Osteocyte (in vitro differentiated cells): ENCODE measurements around the gene TJP1. TPM values are rescaled to one million over a fixed set of nuclear protein-coding genes. Genes with fewer than 3 reads are reported as not detected.
A peak's percentile ranks its signal among the peaks of the same experiment; 100 is the strongest.
"Not testable (repeated sequence)": the region's sequence is repeated elsewhere in the genome, so short reads cannot be mapped to it uniquely, and the experiment has no call there.

ENCODE experiments used
- DNase-seq: peaks from one replicate; pipeline ENCODE4 v3.0.0; 2021; ENCODE audit warnings: mixed read lengths; ENCODE audit not compliant: unreplicated experiment; ENCODE audit errors: extremely low spot score
- H3K27ac Mint-ChIP-seq: one replicate; pipeline ENCODE4 v1.8.0; 2021; ENCODE audit warnings: mild to moderate bottlenecking, mixed read lengths; ENCODE audit not compliant: unreplicated experiment
- H3K27me3 Mint-ChIP-seq: one replicate; pipeline ENCODE4 v1.8.0; 2021; ENCODE audit warnings: mixed read lengths; ENCODE audit not compliant: unreplicated experiment
- H3K36me3 Mint-ChIP-seq: one replicate; pipeline ENCODE4 v1.8.0; 2021; ENCODE audit warnings: mixed read lengths; ENCODE audit not compliant: unreplicated experiment
- H3K4me1 Mint-ChIP-seq: one replicate; pipeline ENCODE4 v1.8.0; 2021; ENCODE audit warnings: mixed read lengths; ENCODE audit not compliant: unreplicated experiment
- H3K4me3 Mint-ChIP-seq: one replicate; pipeline ENCODE4 v1.8.0; 2021; ENCODE audit warnings: mild to moderate bottlenecking, moderate library complexity, mixed read lengths; ENCODE audit not compliant: unreplicated experiment
- H3K9me3 Mint-ChIP-seq: one replicate; pipeline ENCODE4 v1.8.0; 2021; ENCODE audit warnings: mixed read lengths; ENCODE audit not compliant: unreplicated experiment
- total RNA-seq: library from RNA; stranded (reverse); gene quantifications from 2 replicates; pipeline ENCODE4 v1.2.1, GENCODE V29; 2021
- TF ChIP-seq, protein P1 (sequence below): fragments of 200-600 bp; sonication (generic); IDR thresholded peaks from 2 replicates; pipeline ENCODE4 v1.5.0; 2021; ENCODE audit warnings: antibody characterized with exemption, mild to moderate bottlenecking, moderate library complexity

TJP1 gene
- total RNA-seq, 1 donor from 2014 or later = 113 TPM

DNA sequence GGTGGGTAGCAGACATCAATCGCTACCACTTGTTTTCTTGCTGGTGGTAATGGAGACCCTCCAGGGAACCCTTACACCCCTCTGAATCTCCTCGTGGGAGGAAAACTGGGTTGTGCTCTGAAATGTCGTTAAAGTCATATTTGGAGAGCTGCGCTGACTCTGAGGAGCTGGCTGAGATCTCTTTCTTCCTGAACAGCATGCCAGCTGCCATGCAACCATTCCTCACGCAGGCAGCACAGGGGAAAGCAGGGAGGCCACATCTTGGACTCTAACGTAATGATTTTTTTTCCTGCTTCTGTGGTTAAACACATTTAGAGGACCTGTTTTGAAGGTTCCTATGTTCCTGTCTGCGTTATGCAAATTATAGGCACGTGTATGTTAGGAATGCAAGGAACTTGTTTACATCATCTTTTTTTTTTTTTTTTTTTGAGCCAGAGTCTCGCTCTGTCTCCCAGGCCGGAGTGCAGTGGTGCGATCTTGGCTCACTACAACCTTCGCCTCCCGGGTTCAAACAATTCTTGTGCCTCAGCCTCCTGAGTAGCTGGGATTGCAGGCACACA lies 156.7 kb downstream of the TJP1 start:
- H3K4me3 Mint-ChIP-seq = no peak overlapping the region
- no peaks in the 10 kb centered on the region for H3K36me3 Mint-ChIP-seq
- no peak overlapping the region for H3K27ac Mint-ChIP-seq
- peaks cover 17% of the 10 kb centered on the region for H3K4me1 Mint-ChIP-seq
- H3K27me3 Mint-ChIP-seq = no peaks in the 10 kb centered on the region
- TF ChIP-seq, protein P1, sequence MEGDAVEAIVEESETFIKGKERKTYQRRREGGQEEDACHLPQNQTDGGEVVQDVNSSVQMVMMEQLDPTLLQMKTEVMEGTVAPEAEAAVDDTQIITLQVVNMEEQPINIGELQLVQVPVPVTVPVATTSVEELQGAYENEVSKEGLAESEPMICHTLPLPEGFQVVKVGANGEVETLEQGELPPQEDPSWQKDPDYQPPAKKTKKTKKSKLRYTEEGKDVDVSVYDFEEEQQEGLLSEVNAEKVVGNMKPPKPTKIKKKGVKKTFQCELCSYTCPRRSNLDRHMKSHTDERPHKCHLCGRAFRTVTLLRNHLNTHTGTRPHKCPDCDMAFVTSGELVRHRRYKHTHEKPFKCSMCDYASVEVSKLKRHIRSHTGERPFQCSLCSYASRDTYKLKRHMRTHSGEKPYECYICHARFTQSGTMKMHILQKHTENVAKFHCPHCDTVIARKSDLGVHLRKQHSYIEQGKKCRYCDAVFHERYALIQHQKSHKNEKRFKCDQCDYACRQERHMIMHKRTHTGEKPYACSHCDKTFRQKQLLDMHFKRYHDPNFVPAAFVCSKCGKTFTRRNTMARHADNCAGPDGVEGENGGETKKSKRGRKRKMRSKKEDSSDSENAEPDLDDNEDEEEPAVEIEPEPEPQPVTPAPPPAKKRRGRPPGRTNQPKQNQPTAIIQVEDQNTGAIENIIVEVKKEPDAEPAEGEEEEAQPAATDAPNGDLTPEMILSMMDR = no peak
- no peaks in the 10 kb centered on the region for H3K9me3 Mint-ChIP-seq
- no peak for DNase-seq

DNA sequence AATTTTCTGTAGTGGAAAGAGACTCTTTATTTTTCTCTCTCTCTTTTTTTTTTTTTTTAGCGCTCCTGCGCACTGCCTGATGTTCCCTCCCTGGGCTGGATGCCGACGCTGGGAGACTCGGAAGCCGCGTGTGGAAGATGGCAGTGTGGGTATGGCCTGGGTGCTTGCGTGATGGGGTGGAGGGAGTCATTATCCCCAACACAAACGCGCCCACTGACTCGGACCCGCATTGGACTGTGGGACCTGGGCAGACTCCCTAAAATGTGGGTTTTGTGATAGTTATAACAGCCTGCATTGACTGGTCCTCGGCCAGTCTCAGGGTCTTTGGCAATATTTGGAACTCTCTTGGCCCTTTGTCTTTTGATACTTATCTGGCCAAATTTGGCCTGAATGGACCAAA lies 157.9 kb downstream of the TJP1 start:
- Mint-ChIP-seq H3K27me3 (no peaks in the 10 kb centered on the region), H3K36me3 (no peaks in the 10 kb centered on the region), H3K27ac (no peak overlapping the region), H3K4me1 (peaks cover 5% of the 10 kb centered on the region), H3K9me3 (no peaks in the 10 kb centered on the region), H3K4me3 (no peak overlapping the region)
- DNase-seq = no peak
- TF ChIP-seq, protein P1 = no peak

DNA sequence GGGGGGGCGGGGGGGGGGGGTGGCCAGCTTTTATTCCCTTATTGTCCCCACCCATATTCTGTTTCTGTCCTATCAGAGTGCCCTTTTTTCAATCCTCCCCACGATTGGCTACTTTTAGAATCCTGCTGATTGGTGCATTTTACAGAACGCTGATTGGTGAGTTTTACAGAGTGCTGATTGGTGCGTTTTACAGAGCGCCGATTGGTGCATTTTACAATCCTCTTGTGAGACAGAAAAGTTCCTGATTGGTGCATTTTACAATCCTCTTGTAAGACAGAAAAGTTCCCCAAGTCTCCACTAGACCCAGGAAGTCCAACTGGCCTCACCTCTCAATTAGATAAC lies 164.8 kb downstream of the TJP1 start:
- not testable (repeated sequence) for H3K36me3 Mint-ChIP-seq, H3K27ac Mint-ChIP-seq, DNase-seq, H3K4me1 Mint-ChIP-seq, H3K27me3 Mint-ChIP-seq, H3K4me3 Mint-ChIP-seq, H3K9me3 Mint-ChIP-seq

DNA sequence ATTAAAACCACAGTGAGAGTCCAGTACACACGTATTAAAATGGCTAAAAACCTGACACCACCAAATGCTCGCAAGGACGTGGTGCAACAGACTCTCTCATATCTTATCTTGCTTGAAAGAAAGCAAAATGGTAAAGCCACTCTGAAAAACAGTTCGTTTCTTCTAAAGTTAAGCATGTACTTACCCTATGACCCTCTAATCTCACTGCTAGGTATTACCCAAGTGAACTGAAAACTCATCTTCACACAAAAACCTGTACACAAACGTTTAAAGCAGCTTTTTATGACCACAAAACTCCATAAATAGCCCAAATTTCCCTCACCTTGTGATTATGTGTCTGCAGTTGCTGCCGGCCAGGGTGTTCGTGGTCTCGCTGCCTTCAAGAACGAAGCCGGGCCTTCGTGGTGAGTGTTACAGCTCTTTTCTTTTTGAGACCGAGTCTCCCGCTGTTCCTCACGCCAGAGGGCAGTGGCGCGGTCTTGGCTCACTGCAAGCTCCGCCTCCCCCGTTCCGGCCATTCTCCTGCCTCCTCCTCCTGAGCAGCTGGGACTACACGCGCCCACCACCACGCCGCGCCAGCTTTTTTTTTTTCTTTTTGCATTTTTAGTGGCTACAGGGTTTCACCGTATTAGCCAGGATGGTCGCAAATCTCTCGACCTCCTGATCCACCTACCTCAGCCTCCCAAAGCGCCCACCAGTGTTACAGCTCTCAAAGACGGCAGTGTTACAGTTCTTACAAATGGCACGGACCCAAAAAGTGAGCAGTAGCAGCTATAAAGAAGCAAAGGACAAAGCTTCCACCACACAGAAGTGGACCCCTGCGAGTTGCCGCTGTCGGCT lies 165.4 kb downstream of the TJP1 start:
- peak; percentile 91 for DNase-seq
- peak overlapping the region; percentile 75 for H3K27ac Mint-ChIP-seq
- H3K4me1 Mint-ChIP-seq = peaks cover 8% of the 10 kb centered on the region
- TF ChIP-seq, protein P1 = peak; percentile 60
- no peaks in the 10 kb centered on the region for H3K36me3 Mint-ChIP-seq
- peaks cover 3% of the 10 kb centered on the region for H3K27me3 Mint-ChIP-seq
- H3K9me3 Mint-ChIP-seq = no peaks in the 10 kb centered on the region
- H3K4me3 Mint-ChIP-seq = peak overlapping the region; percentile 81

DNA sequence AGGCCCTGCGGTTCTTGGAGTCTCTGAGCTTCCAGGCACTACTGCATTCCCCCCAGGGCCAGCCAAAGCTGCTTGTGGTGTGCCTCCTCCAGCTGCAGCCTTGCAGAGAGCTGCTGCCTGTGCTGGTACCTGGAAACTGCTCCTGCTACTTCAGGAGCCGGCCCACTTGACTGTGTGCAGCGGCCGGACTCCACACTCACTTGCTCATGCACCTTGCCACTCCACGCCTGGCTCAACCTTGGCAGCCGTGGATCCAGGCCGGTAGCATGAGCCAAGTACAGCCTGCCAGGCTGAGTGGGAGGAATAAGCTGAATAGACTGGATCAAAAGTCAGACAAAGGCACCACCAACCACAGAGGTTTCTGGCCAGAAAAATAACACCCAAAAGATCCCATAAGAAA lies 169.7 kb downstream of the TJP1 start:
- Mint-ChIP-seq H3K36me3 (no peaks in the 10 kb centered on the region), H3K9me3 (no peaks in the 10 kb centered on the region), H3K27ac (no peak overlapping the region), H3K27me3 (peaks cover 3% of the 10 kb centered on the region), H3K4me1 (peaks cover 8% of the 10 kb centered on the region), H3K4me3 (no peak overlapping the region)
- TF ChIP-seq, protein P1 = no peak
- peak; percentile 71 for DNase-seq
